ENCODE measurements around the gene EDEM3.
"Not testable (repeated sequence)": the region's sequence is repeated elsewhere in the genome, so short reads cannot be mapped to it uniquely, and the experiment has no call there.

The EDEM3 gene

GRCh38 chr1:184739070-184739469, 15.6 kb downstream of the EDEM3 start:
- no peak for DNase-seq

- DNase-seq: no peak
Measured at GRCh38 chr1:184734980-184735379, 19.7 kb downstream of the EDEM3 start.

- no peak for DNase-seq
Measured at GRCh38 chr1:184724843-184725242, 29.8 kb downstream of the EDEM3 start.

GRCh38 chr1:184716158-184716557, 38.5 kb downstream of the EDEM3 start:
- no peak for DNase-seq

- DNase-seq: no peak
Measured at GRCh38 chr1:184709418-184709817, 45.2 kb downstream of the EDEM3 start.

GRCh38 chr1:184708084-184708676, 46.5 kb downstream of the EDEM3 start:
- no peak for DNase-seq

- no peak for DNase-seq
Measured at GRCh38 chr1:184705271-184705670, 49.4 kb downstream of the EDEM3 start.

DNA sequence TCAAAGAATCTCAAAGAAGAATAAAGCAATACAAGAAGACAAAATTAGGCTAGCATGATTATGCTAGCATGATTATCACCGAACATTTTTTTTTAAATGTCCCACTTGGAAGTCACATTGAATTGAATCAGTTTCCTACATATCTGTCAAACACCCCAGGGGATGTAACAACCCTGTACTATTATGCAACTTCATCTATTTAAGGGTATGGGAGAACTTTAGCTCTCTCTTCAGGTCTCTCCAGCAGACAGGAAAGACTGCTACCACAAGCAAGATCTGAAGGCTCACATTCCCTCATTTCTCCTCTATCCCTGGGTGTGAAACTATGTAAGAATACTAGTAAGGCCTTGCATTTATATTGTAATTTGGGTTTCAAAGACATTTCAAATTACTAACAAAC, 52.8 kb downstream of the EDEM3 start:
- no peak for DNase-seq

GRCh38 chr1:184698969-184699368, 55.7 kb downstream of the EDEM3 start:
- DNase-seq: no peak

DNA sequence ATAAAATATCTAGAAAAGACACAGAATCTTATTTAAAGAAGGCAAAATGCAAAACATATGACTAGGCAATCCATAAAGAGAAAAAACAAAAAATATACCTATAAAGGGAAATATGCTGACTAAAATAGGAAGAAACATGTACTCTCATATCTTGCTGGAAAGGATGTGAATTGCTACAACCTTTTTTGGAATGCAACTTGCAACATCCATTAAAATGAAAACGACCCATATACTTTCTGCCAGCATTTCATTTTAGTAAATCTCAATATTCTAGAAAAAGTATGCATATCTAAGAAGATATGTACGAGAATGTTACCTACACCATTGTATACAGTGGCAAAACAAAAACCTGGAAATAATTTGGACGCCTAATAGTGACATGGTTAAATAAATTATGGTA, 56.6 kb downstream of the EDEM3 start:
- DNase-seq: no peak

- no peak for DNase-seq
Measured at GRCh38 chr1:184696403-184696802, 58.3 kb downstream of the EDEM3 start.

GRCh38 chr1:184695023-184695422, 59.6 kb downstream of the EDEM3 start:
- DNase-seq: no peak

DNA sequence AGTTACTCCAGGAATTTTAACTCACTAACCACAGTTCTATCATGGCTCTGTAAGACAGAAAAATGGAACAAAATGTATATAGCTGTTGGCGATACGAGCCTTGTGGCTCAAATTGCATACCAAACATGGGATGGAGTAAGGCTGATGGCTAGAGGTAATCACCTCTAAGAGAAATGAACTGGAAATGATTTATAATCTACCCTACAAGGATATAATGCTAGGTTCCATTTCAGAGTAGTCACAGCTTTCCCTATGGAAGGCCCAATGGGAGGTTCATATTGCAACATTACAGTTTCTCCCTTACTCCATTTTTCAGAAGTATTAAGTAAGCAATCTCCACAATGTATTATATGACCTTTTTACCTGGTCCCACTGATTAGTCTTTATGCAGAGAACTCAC, 61.6 kb downstream of the EDEM3 start:
- peak; percentile 2 to 58 (median 40) for DNase-seq

DNA sequence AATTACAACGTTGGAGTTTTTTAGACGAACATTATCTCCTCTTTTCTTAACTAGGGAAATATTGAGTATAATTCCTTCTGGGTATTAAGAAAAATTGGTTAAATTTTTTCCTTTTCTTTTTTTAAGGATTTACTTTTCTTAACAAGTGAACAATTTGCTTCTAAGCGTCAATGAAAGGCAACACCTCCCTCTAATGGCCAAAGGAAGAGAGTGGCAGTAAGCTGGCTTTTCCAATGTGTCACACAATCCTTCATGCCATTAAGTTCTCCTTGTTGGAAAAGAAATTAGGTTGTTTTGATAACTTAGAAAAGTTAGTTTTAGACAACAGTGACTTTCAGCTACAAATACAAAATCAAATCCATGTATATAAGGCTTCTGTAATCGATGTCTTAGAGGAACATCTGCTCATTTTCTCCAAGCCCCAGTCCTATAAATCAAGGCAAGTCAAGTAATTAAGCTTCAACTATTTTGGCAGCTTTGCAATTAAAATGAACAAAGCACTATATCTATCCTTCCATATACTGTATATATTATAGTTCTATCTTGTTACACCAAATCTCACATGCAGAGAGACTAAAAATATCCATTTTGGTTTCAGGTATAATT, 62.8 kb downstream of the EDEM3 start:
- DNase-seq: peak; percentile 10 to 67 (median 19)

GRCh38 chr1:184686540-184686939, 68.1 kb downstream of the EDEM3 start:
- no peak for DNase-seq

- peak in 1 of 3 experiments; percentile 28 for DNase-seq
Measured at GRCh38 chr1:184685116-184685515, 69.5 kb downstream of the EDEM3 start.

DNA sequence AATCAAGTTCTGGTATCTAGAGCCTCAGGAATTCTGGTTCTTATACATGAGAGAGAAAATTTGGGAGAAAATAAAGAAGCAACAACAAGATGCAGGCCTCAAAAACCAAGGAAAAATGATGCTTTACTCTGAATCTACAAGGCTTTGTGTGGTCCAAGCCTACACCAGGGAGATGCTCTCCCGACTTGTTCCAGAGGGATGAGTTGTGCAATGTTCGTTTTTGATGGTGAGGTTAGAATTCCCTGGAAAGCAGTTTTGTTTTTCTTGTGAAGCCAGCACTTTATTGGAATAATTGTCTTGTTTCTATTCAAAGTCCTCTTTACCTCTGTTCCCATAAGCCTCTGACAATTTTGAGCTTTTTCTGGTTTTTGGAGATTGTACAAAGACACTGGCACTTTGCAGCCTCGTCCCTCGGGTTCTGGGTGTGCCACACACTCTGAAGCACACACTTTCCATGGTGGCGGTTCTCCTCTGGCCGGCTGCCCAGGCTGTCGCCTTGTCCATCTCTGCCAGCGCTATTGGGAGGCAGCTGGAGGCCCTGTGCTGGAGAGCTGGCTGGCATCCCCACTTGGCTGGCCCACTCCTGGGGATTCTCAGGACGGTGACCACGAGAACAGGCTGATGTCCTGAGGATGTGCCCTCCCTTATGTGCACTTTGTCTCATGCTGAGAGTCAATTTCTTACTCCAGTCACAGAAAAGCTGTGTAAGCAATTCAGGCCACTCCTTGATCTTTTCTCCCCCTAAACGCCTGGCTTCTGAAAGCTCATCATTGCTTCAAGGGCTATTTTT, 70.2 kb downstream of the EDEM3 start:
- DNase-seq: peak in 1 of 3 experiments; percentile 28

- DNase-seq: no peak
Measured at GRCh38 chr1:184682956-184683355, 71.7 kb downstream of the EDEM3 start.

GRCh38 chr1:184680611-184681225, 73.9 kb downstream of the EDEM3 start:
- not testable (repeated sequence) for DNase-seq

DNA sequence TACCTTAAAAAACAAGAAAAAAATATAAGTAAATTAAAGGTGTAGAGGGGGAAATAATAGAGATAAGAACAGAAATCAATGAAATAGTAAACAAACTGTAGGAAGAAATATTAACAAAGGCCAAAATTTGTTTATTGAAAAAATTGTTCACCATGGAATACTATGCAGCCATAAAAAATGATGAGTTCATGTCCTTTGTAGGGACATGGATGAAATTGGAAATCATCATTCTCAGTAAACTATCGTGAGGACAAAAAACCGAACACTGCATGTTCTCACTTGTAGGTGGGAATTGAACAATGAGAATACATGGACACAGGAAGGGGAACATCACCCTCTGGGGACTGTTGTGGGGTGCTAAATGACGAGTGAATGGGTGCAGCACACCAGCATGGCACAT, 75.2 kb downstream of the EDEM3 start:
- not testable (repeated sequence) for DNase-seq

DNA sequence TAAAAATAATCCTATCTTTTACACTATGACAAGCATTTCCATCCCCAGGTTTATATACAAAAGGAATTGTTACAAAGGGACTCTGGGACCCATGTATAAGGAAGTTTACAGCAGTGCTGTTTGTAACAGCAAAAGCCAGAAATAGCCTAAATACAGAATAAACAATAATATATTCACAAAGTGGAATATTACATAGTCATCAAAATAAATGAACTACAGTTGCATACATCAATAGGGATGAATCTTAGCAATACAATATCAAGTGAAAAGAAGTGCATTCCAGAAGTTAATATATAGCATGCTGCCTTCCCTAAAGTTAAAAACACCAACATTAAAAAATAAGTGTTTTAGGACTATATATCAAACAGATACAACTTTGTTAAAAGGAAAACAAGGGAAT, 77.3 kb downstream of the EDEM3 start:
- no peak for DNase-seq

DNA sequence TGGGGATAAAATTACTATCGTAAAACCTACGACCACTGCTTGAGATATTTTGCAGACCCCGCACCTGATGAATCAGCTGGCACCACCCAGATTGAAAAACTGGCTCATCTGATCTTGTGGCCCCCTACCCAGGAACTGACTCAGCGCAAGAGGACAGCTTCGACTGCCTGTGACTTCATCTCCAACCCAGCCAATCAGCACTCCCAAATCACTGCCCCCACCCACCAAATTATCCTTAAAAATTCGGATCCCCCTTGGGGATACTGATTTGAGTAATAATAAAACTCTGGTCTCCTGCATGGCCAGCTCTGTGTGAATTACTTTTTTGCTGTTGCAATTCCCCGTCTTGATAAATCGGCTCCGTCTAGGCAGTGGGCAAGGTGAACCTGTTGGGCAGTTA, 81.4 kb downstream of the EDEM3 start:
- no peak for DNase-seq

GRCh38 chr1:184672013-184672726, 82.5 kb downstream of the EDEM3 start:
- peak in 1 of 3 experiments; percentile 36 for DNase-seq
